Activated gamma-delta T cell (primary cell): ENCODE measurements around the gene DCAF15.
"Not testable (repeated sequence)": the region's sequence is repeated elsewhere in the genome, so short reads cannot be mapped to it uniquely, and the experiment has no call there.

ENCODE experiments used
- DNase-seq: peaks from one replicate; lab custom pipeline; 2025; lab: John Stamatoyannopoulos, UW

Gene DCAF15

DNA sequence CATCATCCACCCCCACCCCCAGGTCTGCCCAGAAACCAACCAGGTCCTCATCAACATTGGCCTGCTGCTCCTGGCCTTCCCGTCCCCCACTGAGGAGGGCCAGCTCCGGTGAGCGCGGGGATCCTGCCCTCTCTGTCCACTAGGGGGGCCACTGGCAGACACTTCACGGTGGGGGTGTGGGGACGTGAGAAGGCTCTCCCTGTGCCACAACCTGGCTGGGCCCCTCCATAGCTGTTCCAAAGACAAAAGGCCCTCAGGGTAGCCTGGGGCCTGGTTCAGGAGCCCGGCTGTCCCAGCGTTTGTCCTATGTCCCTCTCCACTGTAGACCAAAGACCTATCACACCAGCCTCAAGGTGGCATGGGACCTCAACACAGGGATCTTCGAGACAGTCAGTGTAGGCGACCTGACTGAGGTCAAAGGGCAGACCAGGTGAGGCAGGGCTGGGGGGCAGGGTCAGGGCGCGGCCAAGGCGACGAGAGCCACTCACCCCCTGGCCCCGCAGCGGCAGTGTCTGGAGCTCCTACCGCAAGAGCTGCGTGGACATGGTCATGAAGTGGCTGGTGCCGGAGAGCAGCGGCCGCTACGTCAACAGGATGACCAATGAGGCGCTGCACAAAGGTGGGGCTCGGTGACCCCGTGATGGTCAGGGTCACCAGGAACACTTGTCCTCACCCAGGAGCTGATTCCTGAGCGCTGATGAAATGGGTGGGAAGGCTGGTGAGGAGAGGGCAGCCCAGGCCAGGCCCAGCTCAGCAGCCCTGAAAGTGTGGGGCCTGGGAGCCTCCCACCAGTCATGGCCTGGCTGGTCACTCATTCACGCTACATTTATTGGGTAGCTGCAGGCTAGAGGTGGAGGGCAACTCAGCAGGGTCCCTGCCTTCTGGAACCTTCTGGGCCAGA, 7.9 kb downstream of the DCAF15 start:
- no peak for DNase-seq

DNA sequence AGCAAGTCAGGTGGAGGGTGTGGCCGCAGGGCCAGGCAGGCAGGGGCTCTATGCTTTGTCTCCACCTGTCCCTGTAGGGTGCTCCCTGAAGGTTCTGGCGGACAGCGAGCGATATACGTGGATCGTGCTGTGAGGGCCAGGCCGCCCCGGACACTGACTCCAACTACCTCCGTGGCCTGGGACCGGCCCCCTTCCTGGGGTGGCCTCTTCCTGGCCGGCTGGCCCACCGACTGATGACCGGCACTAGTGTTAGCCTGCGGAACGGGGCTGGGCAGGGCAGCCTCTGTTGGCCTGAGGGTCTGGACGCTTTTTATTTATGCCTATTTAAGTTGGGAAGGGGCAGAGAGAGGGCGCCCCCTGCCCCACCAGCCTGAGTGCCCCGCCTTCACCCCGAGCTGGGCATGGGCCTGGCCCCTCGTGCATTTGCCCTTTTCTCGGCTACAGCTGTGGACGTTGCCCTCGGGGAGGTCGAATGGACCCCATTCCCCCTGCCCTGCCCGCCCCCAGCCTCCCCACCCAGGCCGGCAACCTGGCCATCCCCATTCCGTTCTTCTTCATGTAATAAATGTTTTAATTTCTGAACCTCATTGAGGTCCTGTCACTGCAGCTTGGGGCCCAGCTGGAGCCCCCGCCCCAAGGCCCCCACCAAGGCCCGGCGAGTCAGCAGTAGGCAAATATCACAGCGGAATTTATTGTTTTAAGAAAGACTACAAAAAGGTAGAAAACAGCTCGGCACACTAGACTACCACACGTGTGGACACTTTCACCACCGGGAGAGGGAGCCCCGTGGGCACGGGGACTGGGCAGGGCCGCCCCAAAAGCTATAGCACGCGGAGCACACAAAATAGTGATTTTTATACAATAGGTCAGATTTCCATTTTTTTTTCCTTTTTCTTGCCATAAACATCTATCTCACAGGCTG, 8.8 kb downstream of the DCAF15 start:
- no peak for DNase-seq

- no peak for DNase-seq
Observed at GRCh38 chr19:13961826-13962698, 9.8 kb downstream of the DCAF15 start.

- no peak for DNase-seq
Observed at GRCh38 chr19:13962699-13963602, 10.6 kb downstream of the DCAF15 start.

DNA sequence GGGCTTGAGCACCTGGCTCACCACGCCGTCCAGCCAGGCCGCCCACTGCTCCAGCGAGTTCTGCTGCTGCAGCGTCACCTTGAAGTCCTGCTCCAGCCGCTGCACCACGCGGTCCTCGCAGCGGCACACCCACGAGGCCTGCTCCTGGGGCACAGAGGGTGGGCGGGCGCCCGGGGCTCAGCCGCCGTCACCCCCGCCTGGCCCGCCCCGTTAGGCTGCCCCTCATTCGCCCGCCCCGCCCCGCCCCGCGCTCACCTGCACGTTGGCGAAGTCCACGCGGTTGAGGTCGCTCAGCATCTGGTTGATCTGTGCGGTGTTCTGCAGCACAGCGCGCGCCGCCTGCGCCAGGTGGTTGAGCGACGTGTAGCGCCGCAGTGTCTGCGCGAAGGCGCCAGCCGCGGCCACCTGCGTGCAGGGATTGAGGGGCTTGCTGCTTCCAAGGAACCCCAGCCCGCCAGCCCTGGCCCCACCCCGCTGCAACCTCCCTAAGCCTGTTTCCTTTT, 11.3 kb downstream of the DCAF15 start:
- no peak for DNase-seq

GRCh38 chr19:13964776-13965175, 12.5 kb downstream of the DCAF15 start:
- no peak for DNase-seq

DNA sequence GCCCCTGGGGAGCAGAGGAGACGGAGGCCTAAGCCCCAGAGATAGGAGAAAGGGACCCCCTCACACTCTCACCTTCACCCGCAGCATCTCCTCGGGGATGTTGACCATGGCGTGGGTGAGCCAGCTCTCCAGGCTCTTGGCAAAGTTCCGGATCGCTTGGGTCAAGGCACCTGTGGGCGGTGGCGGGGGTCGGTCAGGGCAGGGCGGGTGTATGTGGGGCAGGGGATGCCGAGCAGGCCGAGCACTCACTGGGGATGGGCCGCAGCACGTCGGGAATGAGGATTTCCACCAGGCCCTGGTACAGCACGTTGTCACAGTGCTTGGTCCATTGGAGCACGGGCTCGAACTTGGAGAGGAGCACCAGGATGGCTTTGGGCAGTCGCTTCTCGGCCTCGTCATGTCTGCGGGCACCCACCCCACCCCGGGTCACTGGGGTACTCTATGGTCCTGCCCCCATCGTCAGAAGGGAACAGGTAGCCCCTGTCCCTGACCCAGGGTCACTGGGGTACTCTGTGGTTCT, 13.1 kb downstream of the DCAF15 start:
- DNase-seq = no peak

DNA sequence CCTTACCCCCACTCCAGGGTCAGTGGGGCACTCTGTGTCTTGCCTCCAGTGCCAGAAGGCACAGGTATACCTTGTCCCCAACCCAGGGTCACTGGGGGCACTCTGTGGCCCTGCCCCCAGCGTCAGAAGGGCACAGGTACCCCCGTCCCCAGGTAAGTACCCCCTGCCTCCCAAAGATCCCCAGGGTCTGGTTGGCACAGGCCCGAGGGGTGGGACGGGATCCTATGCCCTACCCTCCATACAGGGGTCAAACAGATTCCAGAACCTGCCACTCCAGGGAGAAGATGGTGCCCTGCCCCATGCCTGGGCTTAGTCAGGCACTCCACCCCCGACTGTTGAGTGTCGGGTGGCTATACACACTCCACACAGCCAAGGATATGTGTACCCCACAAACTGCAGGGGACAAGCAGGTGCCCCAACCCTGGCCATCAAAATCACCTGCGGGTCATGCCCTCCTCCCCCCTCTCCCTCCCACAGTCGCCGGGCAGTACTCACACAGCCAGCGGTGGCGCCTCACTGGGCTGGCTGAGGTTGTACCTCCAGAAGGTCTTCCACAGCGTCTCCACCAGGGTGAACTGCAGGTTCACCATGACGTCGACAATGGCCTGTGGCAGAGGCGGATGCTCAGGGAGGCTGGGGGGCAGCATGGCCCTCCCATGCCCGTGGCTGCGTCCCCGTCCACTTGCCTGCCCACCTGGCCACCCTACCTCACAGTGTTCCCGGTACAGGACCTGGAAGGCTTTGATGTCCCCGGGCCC, 13.8 kb downstream of the DCAF15 start:
- DNase-seq = no peak

GRCh38 chr19:13966684-13967128, 14.4 kb downstream of the DCAF15 start:
- DNase-seq = no peak

DNA sequence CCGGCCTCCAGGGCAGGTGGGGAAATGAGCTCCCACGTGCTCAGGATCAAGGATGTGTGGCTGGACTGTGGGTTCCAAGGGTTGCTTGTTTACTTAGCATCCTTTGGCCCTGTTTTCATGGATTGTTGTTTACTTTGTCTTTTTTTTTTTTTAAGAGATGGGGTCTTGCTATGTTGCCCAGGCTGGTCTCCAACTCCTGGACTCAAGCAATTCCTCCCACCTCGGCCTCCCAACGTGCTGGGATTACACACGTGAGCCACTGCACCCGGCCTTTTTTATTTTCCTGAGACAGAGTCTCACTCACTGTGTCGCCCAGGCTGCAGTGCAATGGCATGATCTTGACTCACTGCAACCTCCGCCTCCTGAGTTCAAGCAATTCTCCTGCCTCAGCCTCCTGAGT, 14.9 kb downstream of the DCAF15 start:
- DNase-seq = not testable (repeated sequence)

DNA sequence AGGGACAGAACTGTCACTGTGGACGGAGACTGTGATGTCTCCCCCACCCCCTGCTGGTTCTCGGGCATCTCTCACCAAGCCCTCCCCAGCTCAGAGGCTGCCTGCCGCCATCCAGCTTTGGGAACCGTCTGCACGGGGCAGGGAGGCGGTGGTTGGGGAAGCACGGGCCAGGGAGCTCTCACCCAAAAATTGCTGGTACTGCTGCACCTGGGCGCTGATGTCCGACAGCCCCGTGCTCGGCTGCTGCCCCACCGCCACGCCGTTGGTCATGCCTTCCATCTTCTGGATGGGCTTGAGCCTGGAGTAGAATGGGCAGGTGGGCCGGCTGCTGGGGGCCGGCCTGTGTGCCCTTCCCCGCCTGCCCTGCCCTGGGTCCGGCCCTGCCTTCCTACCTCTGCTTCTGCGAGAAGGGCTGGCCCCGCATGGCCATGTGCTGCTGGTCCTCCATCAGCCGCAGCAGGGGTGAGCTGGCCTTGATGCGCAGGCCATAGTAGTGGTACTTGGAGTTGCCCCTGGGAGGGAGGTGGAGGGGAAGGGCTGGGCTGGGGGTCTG, 16.1 kb downstream of the DCAF15 start:
- no peak for DNase-seq

DNA sequence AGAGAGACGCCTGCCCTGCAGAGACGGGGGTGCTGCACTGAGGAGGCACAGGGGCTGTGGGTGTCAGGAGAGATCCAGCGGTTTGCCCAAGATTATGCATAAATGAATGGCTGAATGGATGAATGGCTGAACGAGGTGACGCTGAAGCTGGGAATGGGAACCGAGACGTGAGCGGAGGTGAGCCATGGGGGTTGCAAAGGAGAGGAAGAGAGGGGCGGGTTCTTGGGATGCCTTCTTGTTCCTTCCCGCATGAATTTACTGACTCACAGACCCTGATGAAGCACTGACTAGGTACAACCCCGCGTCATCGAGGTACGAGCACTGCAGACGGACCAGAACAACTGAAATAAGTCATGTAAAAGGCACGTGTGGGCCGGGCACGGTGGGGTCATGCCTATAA, 16.7 kb downstream of the DCAF15 start:
- no peak for DNase-seq

GRCh38 chr19:13969897-13970296, 17.6 kb downstream of the DCAF15 start:
- no peak for DNase-seq

GRCh38 chr19:13971868-13972267, 19.6 kb downstream of the DCAF15 start:
- DNase-seq = not testable (repeated sequence)

DNA sequence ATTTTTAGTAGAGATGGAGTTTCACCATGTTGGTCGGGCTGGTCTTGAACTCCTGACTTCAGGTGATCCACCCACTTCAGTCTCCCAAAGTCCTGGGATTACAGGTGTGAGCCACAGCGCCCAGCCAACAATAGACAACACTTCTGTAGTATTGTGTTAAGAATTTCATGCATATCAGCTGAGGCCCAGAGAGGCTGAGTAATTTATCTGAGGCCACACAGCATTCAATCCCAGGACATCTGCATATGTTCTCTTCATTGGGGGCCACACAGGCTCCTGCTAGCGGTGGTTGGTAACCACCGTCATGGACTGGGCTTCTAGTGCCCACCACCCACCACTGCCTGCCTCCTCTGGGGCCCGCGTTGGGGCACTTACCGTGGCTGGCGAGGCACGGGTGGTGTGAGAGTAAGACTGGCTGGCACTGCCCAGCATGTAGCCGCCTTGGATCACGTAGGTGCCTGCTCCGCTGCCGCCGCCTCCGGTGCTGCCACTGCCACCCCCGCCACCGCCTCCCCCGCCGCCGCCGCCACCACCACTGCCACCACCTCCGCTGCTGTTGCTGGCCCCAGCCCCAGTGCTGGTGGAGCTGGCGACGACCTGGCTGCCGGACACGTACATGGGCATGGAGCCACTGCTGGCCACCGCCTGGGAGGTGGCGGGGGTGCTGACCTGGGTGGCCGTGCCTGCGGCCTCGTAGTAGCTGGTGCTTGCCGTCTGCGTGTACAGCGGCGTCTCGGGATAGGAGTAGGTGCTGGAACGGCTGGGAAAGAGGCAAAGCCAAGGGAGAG, 20.3 kb downstream of the DCAF15 start:
- no peak for DNase-seq

DNA sequence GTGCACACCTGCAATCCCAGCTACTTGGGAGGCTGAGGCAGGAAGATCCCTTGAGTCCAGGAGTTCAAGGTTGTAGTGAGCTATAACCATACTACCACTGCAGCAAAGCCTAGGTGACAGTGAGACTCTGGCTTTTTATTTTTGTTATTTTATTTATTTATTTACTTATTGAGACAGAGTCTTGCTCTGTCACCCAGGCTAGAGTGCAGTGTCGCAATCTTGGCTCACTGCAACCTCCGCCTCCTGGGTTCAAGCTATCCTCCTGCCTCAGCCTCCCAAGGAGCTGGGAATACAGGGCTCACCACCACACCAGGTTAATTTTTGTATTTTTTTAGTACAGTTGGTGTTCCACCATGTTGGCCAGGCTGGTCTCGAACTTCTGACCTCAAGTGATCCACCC, 21.2 kb downstream of the DCAF15 start:
- DNase-seq = not testable (repeated sequence)

DNA sequence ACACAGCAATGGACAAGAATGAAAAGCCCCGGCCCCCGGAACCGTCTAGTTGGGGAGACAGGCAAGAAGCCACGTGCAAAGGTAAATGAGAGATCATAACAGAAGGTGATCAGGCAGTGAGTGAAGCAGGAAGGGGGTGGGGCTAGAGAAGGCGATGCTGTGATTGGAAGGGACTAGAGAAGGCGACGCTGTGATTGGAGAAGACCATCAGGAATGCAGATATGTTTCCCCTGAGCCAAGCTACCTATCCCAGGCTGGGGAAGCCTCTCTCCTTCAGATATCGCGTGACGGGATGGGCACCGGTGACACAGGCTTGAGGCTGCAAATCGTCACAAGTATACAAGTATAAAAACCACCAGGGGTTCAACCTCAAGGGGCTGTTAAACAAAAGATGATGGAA, 21.8 kb downstream of the DCAF15 start:
- DNase-seq = no peak

- DNase-seq = no peak
Observed at GRCh38 chr19:13975870-13976269, 23.6 kb downstream of the DCAF15 start.
